ENCODE results near the gene ERLIN1. TPM values are rescaled to one million over a fixed set of nuclear protein-coding genes. Genes with fewer than 3 reads are reported as not detected.

The ERLIN1 gene
- total and polyA plus RNA-seq, 4 donors: 21.7 to 85.4 (median 70.0) TPM

GRCh38 chr10:100173035-100173434 lies 12.8 kb downstream of the ERLIN1 start:
- 97% methylated on average over 6 of the region's 6 CpGs for WGBS
- TF ChIP-seq HNF4G (IDR thresholded peaks at IDR 0.05): no peak
- TF ChIP-seq MAX (IDR thresholded peaks at IDR 0.05): no peak
- TF ChIP-seq HNF4A (conservative IDR thresholded peaks at IDR 0.05): no peak
- TF ChIP-seq EGR1 (IDR thresholded peaks at IDR 0.05; ENCODE audit: low read depth in 2 of 2): no peak
- no peak for TF ChIP-seq ATF3 (IDR thresholded peaks at IDR 0.05)
- TF ChIP-seq FOXA1 (IDR thresholded peaks at IDR 0.05): no peak
- no peak for TF ChIP-seq FOXA2 (IDR thresholded peaks at IDR 0.05)
- TF ChIP-seq ZBTB33 (IDR thresholded peaks at IDR 0.05): no peak
- TF ChIP-seq REST (IDR thresholded peaks at IDR 0.05): no peak
- no peak for TF ChIP-seq SP1 (IDR thresholded peaks at IDR 0.05)
- TF ChIP-seq RXRA (IDR thresholded peaks at IDR 0.05): no peak
- no peak for TF ChIP-seq YY1 (IDR thresholded peaks at IDR 0.05)
- no peak for TF ChIP-seq RAD21 (IDR thresholded peaks at IDR 0.05)
- no peaks in the 10 kb centered on the region for H3K27me3 ChIP-seq (ENCODE audit: control insufficient read depth in 4 of 4, insufficient read depth in 4 of 4, low read length in 3 of 4)
- peaks cover 2 to 9% (median 4%) of the 10 kb centered on the region in 4 donors for H3K4me1 ChIP-seq (ENCODE audit: control insufficient read depth in 4 of 4, insufficient read depth in 4 of 4, low read length in 3 of 4)
- H3K4me3 ChIP-seq (ENCODE audit: low read depth in 1 of 3, low read length in 3 of 3): no peak overlapping the region
- no peak for DNase-seq (ENCODE audit: low spot score)
- H3K36me3 ChIP-seq (ENCODE audit: control insufficient read depth in 4 of 4, insufficient read depth in 3 of 4, low read depth in 1 of 4, low read length in 3 of 4): peaks cover 7 to 39% (median 31%) of the 10 kb centered on the region in 4 donors
- H3K27ac ChIP-seq (ENCODE audit: low read depth in 1 of 2, low read length in 2 of 2): no peak overlapping the region
- no peak overlapping the region for H3K9ac ChIP-seq (ENCODE audit: low read depth in 1 of 2, low read length in 2 of 2)
- H3K9me3 ChIP-seq (ENCODE audit: control insufficient read depth in 4 of 4, low read length in 3 of 4): no peaks in the 10 kb centered on the region

- H3K4me3 ChIP-seq (ENCODE audit: low read depth in 1 of 3, low read length in 3 of 3): no peak overlapping the region
- H3K9ac ChIP-seq (ENCODE audit: low read depth in 1 of 2, low read length in 2 of 2): no peak overlapping the region
- peaks cover 3 to 14% (median 6%) of the 10 kb centered on the region in 4 donors for H3K4me1 ChIP-seq (ENCODE audit: control insufficient read depth in 4 of 4, insufficient read depth in 4 of 4, low read length in 3 of 4)
- H3K27ac ChIP-seq (ENCODE audit: low read depth in 1 of 2, low read length in 2 of 2): no peak overlapping the region
- peaks cover 6 to 33% (median 29%) of the 10 kb centered on the region in 4 donors for H3K36me3 ChIP-seq (ENCODE audit: control insufficient read depth in 4 of 4, insufficient read depth in 3 of 4, low read depth in 1 of 4, low read length in 3 of 4)
- no peaks in the 10 kb centered on the region for H3K9me3 ChIP-seq (ENCODE audit: control insufficient read depth in 4 of 4, low read length in 3 of 4)
- WGBS: 96% methylated on average over 1 of the region's 1 CpG
- no peaks in the 10 kb centered on the region for H3K27me3 ChIP-seq (ENCODE audit: control insufficient read depth in 4 of 4, insufficient read depth in 4 of 4, low read length in 3 of 4)
- DNase-seq (ENCODE audit: low spot score): no peak
- TF ChIP-seq CTCF (IDR thresholded peaks at IDR 0.05; ENCODE audit: low read depth, low read length, missing input control) (no peak), RAD21 (IDR thresholded peaks at IDR 0.05) (no peak), TAF1 (conservative IDR thresholded peaks at IDR 0.05) (no peak), SP1 (IDR thresholded peaks at IDR 0.05) (no peak), RXRA (IDR thresholded peaks at IDR 0.05) (no peak), EGR1 (IDR thresholded peaks at IDR 0.05; ENCODE audit: low read depth in 2 of 2) (no peak), REST (IDR thresholded peaks at IDR 0.05) (no peak), HNF4A (conservative IDR thresholded peaks at IDR 0.05) (no peak), MAX (IDR thresholded peaks at IDR 0.05) (no peak), JUND (IDR thresholded peaks at IDR 0.05) (no peak), GABPA (IDR thresholded peaks at IDR 0.05 in 1 of 2, conservative IDR thresholded peaks at IDR 0.05 in 1 of 2) (no peak), ATF3 (IDR thresholded peaks at IDR 0.05) (no peak), FOXA2 (IDR thresholded peaks at IDR 0.05) (no peak), NR2F2 (IDR thresholded peaks at IDR 0.05) (no peak), HNF4G (IDR thresholded peaks at IDR 0.05) (no peak), YY1 (IDR thresholded peaks at IDR 0.05) (no peak)
Measured at GRCh38 chr10:100172349-100172748, 13.5 kb downstream of the ERLIN1 start.
